K562 (cell line): ENCODE measurements around the gene CCDC127. TPM values are rescaled to one million over a fixed set of nuclear protein-coding genes. Genes with fewer than 3 reads are reported as not detected.
"Not testable (repeated sequence)": the region's sequence is repeated elsewhere in the genome, so short reads cannot be mapped to it uniquely, and the experiment has no call there.

ENCODE experiments used
- ATAC-seq: fragments of 200-7000 bp; cut with Tn5 transposase; 3 replicates; pipeline ENCODE4 v1.9.1; 2020; ENCODE audit warnings: moderate library complexity
- Bru-seq: library from RNA; stranded (reverse); fragments of 400-500 nt; gene quantifications from one replicate; lab custom pipeline; 2021; lab: Mats Ljungman, UMichigan
- BruChase-seq, 2 experiments: library from RNA; stranded (reverse); fragments of 400-500 nt; gene quantifications; one replicate each; lab custom pipeline; 2021; lab: Mats Ljungman, UMichigan
- BruUV-seq: library from RNA; stranded (reverse); fragments of 400-500 nt; replicated peaks from 2 replicates; lab custom pipeline; 2021; lab: Mats Ljungman, UMichigan
- CTCF ChIA-PET: fragments of 300-600 bp; formaldehyde crosslinking; extraction: SDS; loops from one replicate; lab custom pipeline; 2021; ENCODE audit warnings: low intra/inter-chr PET ratio; lab: Yijun Ruan, JAX
- POLR2A ChIA-PET: fragments of 300-600, 350-650 bp; sonication (Branson Sonifier 250); formaldehyde crosslinking; extraction: SDS; loops from one replicate; lab custom pipeline; 2021; ENCODE audit warnings: antibody characterized with exemption, inconsistent platforms; lab: Yijun Ruan, JAX
- DNase-seq, 4 experiments: peaks; one replicate each; pipeline versions ENCODE4 v3.0.0 to v3.0.0-alpha.2; 2011 to 2018; ENCODE audit warnings: low spot score in 3 of 4, mixed read lengths in 3 of 4; ENCODE audit errors: extremely low read depth in 1 of 4
- FAIRE-seq: peaks from 2 replicates; lab custom pipeline; 2011; peaks lifted over from hg19 to GRCh38; lab: Jason Lieb, UNC
- H2AFZ ChIP-seq: 2 replicates; pipeline ENCODE4 v1.6.0; 2011; ENCODE audit warnings: low read depth, low read length, control low read depth, inconsistent platforms
- H3K27ac ChIP-seq: fragments of 200-600 bp; 3 replicates; pipeline ENCODE4 v1.8.0; 2011; ENCODE audit warnings: low read depth, mild to moderate bottlenecking, control low read depth, inconsistent platforms, low read length, moderate library complexity, mixed read lengths; ENCODE audit errors: extremely low read depth
- H3K27me3 ChIP-seq, 2 experiments: fragments of 300-600 bp in 1 of 2; 2 replicates in 1 of 2; 3 replicates in 1 of 2; pipeline versions ENCODE4 v1.6.0 to v1.8.0; 2011; ENCODE audit warnings: inconsistent platforms in 2 of 2, low read length in 2 of 2, mild to moderate bottlenecking in 1 of 2, mixed read lengths in 1 of 2, moderate library complexity in 1 of 2; ENCODE audit not compliant: control insufficient read depth in 2 of 2, insufficient read depth in 2 of 2
- H3K36me3 ChIP-seq: fragments of 300-600 bp; 3 replicates; pipeline ENCODE4 v1.8.0; 2011; ENCODE audit warnings: mild to moderate bottlenecking, low read length, inconsistent platforms; ENCODE audit not compliant: control insufficient read depth, insufficient read depth
- H3K4me1 ChIP-seq, 2 experiments: fragments of 200-600 bp in 1 of 2; replicated peaks in 1 of 2; 2 replicates in 1 of 2; 3 replicates in 1 of 2; pipeline versions ENCODE4 v1.5.1 to v1.8.0; 2011; ENCODE audit warnings: inconsistent platforms in 2 of 2, low read length in 2 of 2, mild to moderate bottlenecking in 1 of 2, mixed read lengths in 1 of 2, moderate library complexity in 1 of 2; ENCODE audit not compliant: control insufficient read depth in 2 of 2, insufficient read depth in 2 of 2
- H3K4me2 ChIP-seq: 2 replicates; pipeline ENCODE4 v1.6.1; 2011; ENCODE audit warnings: low read length, control low read depth, inconsistent platforms, mixed read lengths; ENCODE audit not compliant: insufficient read depth
- H3K4me3 ChIP-seq: fragments of 200-600 bp; sonication (generic), shearing (Covaris generic); 2 replicates; pipeline ENCODE4 v1.5.1; 2016; ENCODE audit warnings: control low read depth, inconsistent platforms
- H3K79me2 ChIP-seq: fragments of 200-600 bp; 3 replicates; pipeline ENCODE4 v1.8.0; 2011; ENCODE audit warnings: low read length, inconsistent platforms; ENCODE audit not compliant: control insufficient read depth, insufficient read depth
- H3K9ac ChIP-seq, 2 experiments: 2 replicates each; pipeline versions ENCODE4 v1.6.0 to v1.6.1; 2011; ENCODE audit warnings: low read depth in 2 of 2, low read length in 2 of 2, control low read depth in 1 of 2, inconsistent platforms in 1 of 2, mild to moderate bottlenecking in 1 of 2, mixed read lengths in 1 of 2; ENCODE audit not compliant: insufficient read depth in 1 of 2
- H3K9me1 ChIP-seq: one replicate; pipeline ENCODE4 v1.6.0; 2011; ENCODE audit warnings: inconsistent platforms, mild to moderate bottlenecking, low read length, moderate library complexity; ENCODE audit not compliant: control insufficient read depth, insufficient read depth
- H3K9me3 ChIP-seq: replicated peaks from 2 replicates; pipeline ENCODE4 v1.5.1; 2011; ENCODE audit warnings: low read depth, low read length, inconsistent platforms; ENCODE audit not compliant: control insufficient read depth, insufficient read depth
- H4K20me1 ChIP-seq: replicated peaks from 2 replicates; pipeline ENCODE4 v1.6.1; 2011; ENCODE audit warnings: low read length, inconsistent platforms, mixed read lengths; ENCODE audit not compliant: control insufficient read depth, insufficient read depth
- EGR1 ChIP-seq: fragments of 450-650 bp; conservative IDR thresholded peaks from 2 replicates; pipeline ENCODE4 v1.6.1; 2017; ENCODE audit warnings: mild to moderate bottlenecking
- PHF8 ChIP-seq: fragments of 200-600 bp; sonication (generic); IDR thresholded peaks from 2 replicates; pipeline ENCODE4 v1.6.1; 2012; ENCODE audit warnings: mixed run types, mild to moderate bottlenecking, inconsistent platforms, low read length, moderate library complexity, borderline replicate concordance
- WGBS: fragments of 100-300 bp; shearing (Covaris generic); methylation state at CpG from one replicate; pipeline ENCODE4 v1.1.6; 2016; ENCODE audit warnings: low coverage, mixed read lengths; ENCODE audit not compliant: insufficient coverage; ENCODE audit errors: missing lambda C conversion rate; 5-methylcytosine and 5-hydroxymethylcytosine counted together
- in situ Hi-C: fragments of 300-500 bp; cut with MboI; formaldehyde crosslinking; loops from 4 replicates; pipeline ENCODE4 v1.15.0; 2018; ENCODE audit warnings: inconsistent platforms, mixed read lengths
- intact Hi-C: fragments of 100-400 bp; cut with micrococcal nuclease; formaldehyde crosslinking; loops from 2 replicates; pipeline ENCODE4 v1.14.2; 2022
- long read RNA-seq, 3 experiments: library from polyadenylated mRNA in 2 of 3; library from RNA in 1 of 3; unstranded in 2 of 3; stranded (forward) in 1 of 3; transcript quantifications; one replicate each; pipeline ENCODE4 v2.0.0, GENCODE V29; 2019 to 2022
- polyA minus RNA-seq, 3 experiments: library from RNA; depleted of rRNA, polyadenylated mRNA; stranded (reverse); fragments of >200 nt; gene quantifications; 2 replicates each; pipeline ENCODE4 v1.2.3, GENCODE V29; 2011
- polyA plus RNA-seq, 8 experiments: library from polyadenylated mRNA; depleted of rRNA in 4 of 8; stranded (reverse) in 5 of 8; unstranded in 3 of 8; fragments of >200 nt; fragmentation: Nextera tagmentation in 2 of 8; fragmentation: Illumina TruSeq in 1 of 8; extraction: Ambion mirVana in 2 of 8; extraction: Trizol in 1 of 8; gene quantifications; 2 replicates each; pipeline versions ENCODE4 v1.2.1 to v1.2.3, GENCODE V29; 2011 to 2014; ENCODE audit warnings: inconsistent platforms in 1 of 8, missing spikeins in 1 of 8
- total RNA-seq, 7 experiments: library from RNA; depleted of rRNA in 6 of 7; stranded (reverse); fragments of >200 nt in 6 of 7; fragmentation: Illumina TruSeq in 2 of 7; extraction: Trizol in 2 of 7; gene quantifications; 2 replicates each; pipeline versions ENCODE4 v1.2.1 to v1.2.3, GENCODE V29; 2011 to 2021; ENCODE audit warnings: low replicate concordance in 1 of 7

Gene CCDC127
- 14.4 and 16.8 TPM in 2 replicates for total RNA-seq (2011; cell fraction: chromatin; rRNA removed; ENCODE audit: low replicate concordance)
- total RNA-seq (2011; cell fraction: nucleolus; rRNA removed): 9.2 and 9.5 TPM in 2 replicates
- total RNA-seq (2011; cell fraction: nucleoplasm; rRNA removed): 12.6 and 16.5 TPM in 2 replicates
- total RNA-seq (2014; rRNA removed): 3.1 and 3.8 TPM in 2 replicates
- 3.2 and 3.6 TPM in 2 replicates for total RNA-seq (2014; rRNA removed; fragmentation: Illumina TruSeq; extraction: Trizol)
- 3.2 and 3.8 TPM in 2 replicates for total RNA-seq (2015; rRNA removed; fragmentation: Illumina TruSeq; extraction: Trizol)
- 4.3 and 4.5 TPM in 2 replicates for total RNA-seq (2021)
- polyA plus RNA-seq (2011; rRNA removed): 3.0 and 4.1 TPM in 2 replicates
- 2.8 and 3.1 TPM in 2 replicates for polyA plus RNA-seq (2011; cell fraction: cytosol; rRNA removed)
- polyA plus RNA-seq (2011; cell fraction: nucleus; rRNA removed): 4.0 and 4.3 TPM in 2 replicates
- 3.4 and 4.8 TPM in 2 replicates for polyA plus RNA-seq (2012)
- polyA plus RNA-seq (2014; fragmentation: Illumina TruSeq; extraction: Trizol): 2.7 and 2.9 TPM in 2 replicates
- polyA plus RNA-seq (2014; fragmentation: Nextera tagmentation; extraction: Ambion mirVana): 1 to 10 TPM; 4.4 to 4.5 TPM
- polyA plus RNA-seq (2014; rRNA removed): 2.8 and 4.2 TPM in 2 replicates
- 3.9 and 4.0 TPM in 2 replicates for polyA minus RNA-seq (2011; rRNA and poly(A)+ RNA removed)
- 1.1 and 3.1 TPM in 2 replicates for polyA minus RNA-seq (2011; cell fraction: cytosol; rRNA and poly(A)+ RNA removed)
- 6.7 and 9.2 TPM in 2 replicates for polyA minus RNA-seq (2011; cell fraction: nucleus; rRNA and poly(A)+ RNA removed)
- percentile 69 among the genes with signal in this experiment for Bru-seq, nascent RNA
- percentile 66 among the genes with signal in this experiment for BruChase-seq, experiment 1, labeled RNA remaining after a 2-hour chase
- percentile 67 among the genes with signal in this experiment for BruChase-seq, experiment 2, labeled RNA remaining after a 6-hour chase
- long read RNA-seq, experiment 1, full-length matches to known transcripts: 34 of 41 reads
- long read RNA-seq, experiment 1, partial matches to known transcripts: 0 of 41 reads
- long read RNA-seq, experiment 1, other reads (novel, unspliced or antisense): 7 of 41 reads
- long read RNA-seq, experiment 2, full-length matches to known transcripts: 19 of 24 reads
- long read RNA-seq, experiment 2, partial matches to known transcripts: 0 of 24 reads
- long read RNA-seq, experiment 2, other reads (novel, unspliced or antisense): 5 of 24 reads
- long read RNA-seq, experiment 3, full-length matches to known transcripts: 16 of 20 reads
- long read RNA-seq, experiment 3, partial matches to known transcripts: 0 of 20 reads
- long read RNA-seq, experiment 3, other reads (novel, unspliced or antisense): 4 of 20 reads

- H3K9ac ChIP-seq: peak within 1 kb of the TSS; percentile 97 to 99
- peak within 1 kb of the TSS; percentile 92 for H3K4me2 ChIP-seq
- BruUV-seq: TSS peak; percentile 66
- peak within 1 kb of the TSS; percentile 95 for H2AFZ ChIP-seq
- H3K9me3 ChIP-seq, H3K9me1 ChIP-seq, H3K27me3 ChIP-seq, intact Hi-C loops, CTCF ChIA-PET: not testable (repeated sequence)
- H3K4me1 ChIP-seq: peaks cover 11% of the 10 kb centered on the region in 2 experiments; a peak in 4 of 5 replicates
- peak within 1 kb of the TSS; percentile 99 for H3K4me3 ChIP-seq
- FAIRE-seq (peak; percentile 82), ATAC-seq (peak; percentile 90), DNase-seq (peak; percentile 98 to 100 (median 100))
- peak within 1 kb of the TSS; percentile 93 for H3K27ac ChIP-seq
- under 1% methylated on average over 71 of the region's 75 CpGs for WGBS
- H3K36me3 ChIP-seq: peaks cover 27% of the 10 kb centered on the region; the same call in 1 of the 3 replicates
- POLR2A ChIA-PET: interaction anchor here (0.6 to 2.1 kb wide), 4 partner anchors 10 to 963 kb away, joined by 3 to 7 read pairs (median 6); no protein-coding TSS in a partner anchor
- peaks cover 22% of the 10 kb centered on the region for H4K20me1 ChIP-seq
- H3K79me2 ChIP-seq: peaks cover 60% of the 10 kb centered on the region
- in situ Hi-C loops: loop anchor here (5.0 kb wide), 1 partner anchor 1380 kb away; no protein-coding TSS in a partner anchor
- TF ChIP-seq EGR1: peak; percentile 81
- TF ChIP-seq PHF8: peak; percentile 72
Measured at GRCh38 chr5:217494-218456, at the start of gene CCDC127, which contains the start of gene SDHA. CCDC127 (minus strand) TSS chr5:218153; CDS start chr5:216849, 1,304 bp downstream. SDHA (plus strand) TSS chr5:218320; CDS start chr5:218356, 36 bp downstream.
